Measurements from ENCODE around the gene FAAP20.

DNA sequence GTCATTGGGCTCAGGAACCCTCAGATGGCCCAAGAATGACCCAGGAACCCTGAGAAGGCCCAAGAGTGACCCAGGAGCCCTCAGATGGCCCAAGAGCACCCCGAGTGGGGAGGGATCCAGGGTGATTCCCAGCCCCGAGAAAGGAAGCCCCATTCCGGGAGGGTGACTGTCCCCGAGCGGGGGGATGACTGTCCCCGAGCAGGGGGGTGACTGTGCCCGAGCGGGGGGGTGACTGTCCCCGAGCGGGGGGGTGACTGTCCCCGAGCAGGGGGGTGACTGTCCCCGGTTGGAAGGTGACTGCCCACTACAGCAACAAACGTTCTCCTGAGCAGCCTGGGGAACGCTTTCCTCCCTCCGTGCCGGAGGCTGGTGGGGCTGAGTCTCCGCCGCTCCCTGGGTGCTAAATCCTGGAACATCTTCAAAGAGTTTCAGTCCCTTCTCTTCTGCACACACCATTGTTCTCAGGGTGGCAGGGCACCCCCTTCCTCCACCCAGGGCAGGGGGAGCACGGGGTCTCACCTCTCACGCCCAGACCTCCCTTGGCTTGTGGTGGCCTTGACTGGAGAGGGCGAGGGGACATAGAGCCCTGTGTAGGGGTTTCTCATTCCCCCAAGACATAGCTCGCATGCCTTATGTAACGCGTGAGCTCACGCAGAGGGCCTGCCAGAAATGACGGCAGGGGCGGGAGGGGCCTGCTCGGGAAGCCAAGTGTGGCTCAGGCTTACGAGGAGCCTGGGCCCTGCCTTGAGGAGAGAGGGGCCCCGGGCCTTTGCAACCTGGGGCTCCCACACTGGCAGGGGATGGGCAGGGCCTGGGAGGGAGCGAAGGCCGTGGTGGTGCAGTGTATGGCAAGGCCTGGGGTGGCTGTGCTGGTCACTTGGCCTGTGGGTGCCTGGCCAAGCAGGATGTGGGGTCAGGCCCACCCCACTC is 19.3 kb upstream of the FAAP20 start:
- no peak for TF ChIP-seq EZH2 (IDR thresholded peaks at IDR 0.05; ENCODE audit: insufficient read depth, low read length)
- TF ChIP-seq, protein P1, sequence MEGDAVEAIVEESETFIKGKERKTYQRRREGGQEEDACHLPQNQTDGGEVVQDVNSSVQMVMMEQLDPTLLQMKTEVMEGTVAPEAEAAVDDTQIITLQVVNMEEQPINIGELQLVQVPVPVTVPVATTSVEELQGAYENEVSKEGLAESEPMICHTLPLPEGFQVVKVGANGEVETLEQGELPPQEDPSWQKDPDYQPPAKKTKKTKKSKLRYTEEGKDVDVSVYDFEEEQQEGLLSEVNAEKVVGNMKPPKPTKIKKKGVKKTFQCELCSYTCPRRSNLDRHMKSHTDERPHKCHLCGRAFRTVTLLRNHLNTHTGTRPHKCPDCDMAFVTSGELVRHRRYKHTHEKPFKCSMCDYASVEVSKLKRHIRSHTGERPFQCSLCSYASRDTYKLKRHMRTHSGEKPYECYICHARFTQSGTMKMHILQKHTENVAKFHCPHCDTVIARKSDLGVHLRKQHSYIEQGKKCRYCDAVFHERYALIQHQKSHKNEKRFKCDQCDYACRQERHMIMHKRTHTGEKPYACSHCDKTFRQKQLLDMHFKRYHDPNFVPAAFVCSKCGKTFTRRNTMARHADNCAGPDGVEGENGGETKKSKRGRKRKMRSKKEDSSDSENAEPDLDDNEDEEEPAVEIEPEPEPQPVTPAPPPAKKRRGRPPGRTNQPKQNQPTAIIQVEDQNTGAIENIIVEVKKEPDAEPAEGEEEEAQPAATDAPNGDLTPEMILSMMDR (IDR thresholded peaks at IDR 0.05; ENCODE audit: insufficient read depth, low read depth, low read length) = no peak
